Right atrium auricular region (tissue), 2 donors: ENCODE data around the gene MLKL. TPM values are rescaled to one million over a fixed set of nuclear protein-coding genes. Genes with fewer than 3 reads are reported as not detected.
A peak's percentile ranks its signal among the peaks of the same experiment; 100 is the strongest.

Experiments used
- DNase-seq: peaks from one replicate; pipeline ENCODE4 v3.0.0-alpha.2; 2019; ENCODE audit warnings: low spot score
- H3K27ac ChIP-seq, 2 donors: fragments of 200-600 bp; sonication (generic); 1 replicate in 1 of 2; 2 replicates in 1 of 2; pipeline ENCODE4 v1.5.1; 2016 to 2019
- H3K27me3 ChIP-seq, 2 donors: fragments of 200-600 bp; sonication (generic); one replicate each; pipeline versions ENCODE4 v1.5.1 to v1.6.0; 2017 to 2019
- H3K36me3 ChIP-seq: fragments of 200-600 bp; sonication (generic); one replicate; pipeline ENCODE4 v1.5.1; 2016
- H3K4me1 ChIP-seq, 2 donors: fragments of 200-600 bp; sonication (generic); one replicate each; pipeline versions ENCODE4 v1.5.1 to v1.6.0; 2017 to 2019
- H3K4me3 ChIP-seq, 2 donors: fragments of 200-600 bp; sonication (generic); 1 replicate in 1 of 2; 2 replicates in 1 of 2; pipeline ENCODE4 v1.5.1; 2017 to 2019; ENCODE audit warnings: mild to moderate bottlenecking in 1 of 2, moderate library complexity in 1 of 2
- H3K9me3 ChIP-seq, 2 donors: fragments of 200-600 bp; sonication (generic); one replicate each; pipeline ENCODE4 v1.5.1; 2019
- CTCF ChIP-seq, 2 donors: fragments of 200-600 bp; sonication (generic); IDR thresholded peaks; one replicate each; pipeline ENCODE4 v1.5.1; 2019; ENCODE audit warnings: antibody characterized with exemption in 2 of 2
- total RNA-seq, 2 donors: library from RNA; depleted of rRNA; stranded (reverse); fragments of >200 nt; gene quantifications; one replicate each; pipeline ENCODE4 v1.1.0, GENCODE V29; 2016

MLKL gene
- total RNA-seq, 2 donors from 2014 or later = 4.3 to 6.2 TPM

DNA sequence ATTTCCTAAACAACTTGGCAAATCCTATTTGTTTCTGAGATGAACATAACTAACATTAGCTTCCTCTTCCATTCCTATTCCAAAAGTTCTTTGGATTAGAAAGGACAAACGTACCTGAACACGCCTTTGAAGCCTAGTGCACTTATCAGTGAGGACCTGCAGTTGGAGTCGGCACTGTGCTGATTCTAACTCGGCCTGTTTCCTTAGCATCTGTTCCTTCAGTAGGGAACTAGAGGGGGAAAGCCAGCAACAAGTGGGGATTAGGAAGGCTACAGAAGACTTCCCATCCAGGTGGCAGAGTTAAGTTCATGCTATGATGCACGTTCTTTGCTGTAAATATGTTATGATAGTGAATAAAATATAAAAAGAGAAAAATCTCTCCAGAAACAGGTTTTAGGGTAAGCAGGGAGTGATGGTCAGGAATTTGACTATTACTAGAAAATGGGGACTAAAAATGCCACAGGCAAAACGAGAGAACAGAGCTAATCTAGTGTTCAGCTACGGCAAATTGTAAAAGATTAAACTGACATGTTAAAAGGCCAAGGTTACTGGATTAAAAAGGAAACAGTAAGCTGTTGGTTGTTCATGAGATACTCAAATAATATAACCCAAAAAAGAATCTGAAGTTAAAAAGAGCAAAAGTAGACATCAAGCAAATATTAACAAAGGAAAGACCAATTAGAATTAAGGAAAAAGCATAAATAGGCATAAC is 62.8 kb downstream of the MLKL start:
- Histone ChIP-seq H3K4me1 (no peaks in the 10 kb centered on the region), H3K36me3 (peaks cover 44% of the 10 kb centered on the region), H3K27ac (no peak overlapping the region), H3K4me3 (no peak overlapping the region), H3K27me3 (no peaks in the 10 kb centered on the region), H3K9me3 (no peaks in the 10 kb centered on the region)
- TF ChIP-seq CTCF (IDR thresholded peaks at IDR 0.05) = no peak
- no peak for DNase-seq

GRCh38 chr16:74635303-74635702 is 65.4 kb downstream of the MLKL start:
- Histone ChIP-seq H3K4me1 (no peaks in the 10 kb centered on the region), H3K27me3 (no peaks in the 10 kb centered on the region), H3K36me3 (peaks cover 66% of the 10 kb centered on the region), H3K4me3 (no peak overlapping the region), H3K27ac (no peak overlapping the region), H3K9me3 (no peaks in the 10 kb centered on the region)
- no peak for TF ChIP-seq CTCF (IDR thresholded peaks at IDR 0.05)
- DNase-seq = no peak

DNA sequence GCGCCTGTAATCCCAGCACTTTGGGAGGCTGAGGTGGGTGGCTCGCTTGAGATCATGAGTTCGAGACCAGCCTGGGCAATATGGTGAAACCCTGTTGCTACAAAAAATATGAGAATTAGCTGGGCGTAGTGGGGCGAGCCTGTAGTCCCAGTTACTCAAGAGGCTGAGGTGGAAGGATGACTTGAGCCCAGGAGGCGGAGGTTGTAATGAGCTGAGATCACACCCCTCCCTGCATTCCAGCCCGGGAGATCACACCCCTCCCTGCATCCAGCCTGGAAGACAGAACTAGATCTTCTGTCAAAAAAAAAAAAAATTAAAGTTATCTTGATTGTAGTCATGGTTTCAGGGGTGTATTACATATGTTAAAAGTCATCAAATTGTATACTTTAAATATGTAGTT is 67.0 kb downstream of the MLKL start:
- Histone ChIP-seq H3K4me3 (no peak overlapping the region), H3K9me3 (no peaks in the 10 kb centered on the region), H3K27ac (no peak overlapping the region), H3K4me1 (no peaks in the 10 kb centered on the region), H3K36me3 (peaks cover 66% of the 10 kb centered on the region), H3K27me3 (no peaks in the 10 kb centered on the region)
- no peak for DNase-seq
- TF ChIP-seq CTCF (IDR thresholded peaks at IDR 0.05) = no peak

GRCh38 chr16:74627506-74628220 is 73.0 kb downstream of the MLKL start:
- H3K4me3 ChIP-seq = no peak overlapping the region
- H3K27me3 ChIP-seq = no peaks in the 10 kb centered on the region
- DNase-seq = no peak
- no peaks in the 10 kb centered on the region for H3K9me3 ChIP-seq
- TF ChIP-seq CTCF (IDR thresholded peaks at IDR 0.05) = no peak
- H3K36me3 ChIP-seq = peaks cover 78% of the 10 kb centered on the region
- H3K27ac ChIP-seq = peak overlapping the region in 1 of 2 donors; percentile 17
- H3K4me1 ChIP-seq = peaks cover 0 to 10% of the 10 kb centered on the region in 2 donors

- Histone ChIP-seq H3K4me3 (no peak overlapping the region), H3K4me1 (peaks cover 0 to 10% of the 10 kb centered on the region in 2 donors), H3K36me3 (peaks cover 74% of the 10 kb centered on the region), H3K27me3 (no peaks in the 10 kb centered on the region), H3K9me3 (no peaks in the 10 kb centered on the region), H3K27ac (peak overlapping the region in 1 of 2 donors; percentile 17)
- no peak for TF ChIP-seq CTCF (IDR thresholded peaks at IDR 0.05)
- no peak for DNase-seq
Measured at GRCh38 chr16:74626741-74627416, 73.8 kb downstream of the MLKL start.
